MCF 10A (cell line): ENCODE data around the gene PEBP1. TPM values are rescaled to one million over a fixed set of nuclear protein-coding genes. Genes with fewer than 3 reads are reported as not detected.

Experiments
- BruUV-seq: library from RNA; stranded (reverse); fragments of 400-500 nt; replicated peaks from 2 replicates; lab custom pipeline; 2021; lab: Mats Ljungman, UMichigan
- CTCF ChIA-PET: fragments of 300-600 bp; sonication (Branson Sonifier 250); formaldehyde crosslinking; extraction: SDS; loops from one replicate; lab custom pipeline; 2021; ENCODE audit warnings: antibody characterized with exemption, inconsistent platforms; lab: Yijun Ruan, JAX
- POLR2A ChIA-PET: fragments of 300-600, 350-650 bp; sonication (Branson Sonifier 250); formaldehyde crosslinking; extraction: SDS; loops from one replicate; lab custom pipeline; 2020; ENCODE audit warnings: antibody characterized with exemption, inconsistent platforms; lab: Yijun Ruan, JAX
- DNase-seq: peaks from one replicate; pipeline ENCODE4 v3.0.0-alpha.2; 2018; ENCODE audit not compliant: unreplicated experiment
- H3K27ac Mint-ChIP-seq: one replicate; pipeline ENCODE4 v1.8.0; 2022; ENCODE audit warnings: mild to moderate bottlenecking, low read depth, mixed read lengths; ENCODE audit not compliant: unreplicated experiment
- H3K27me3 Mint-ChIP-seq: one replicate; pipeline ENCODE4 v1.8.0; 2022; ENCODE audit warnings: mixed read lengths; ENCODE audit not compliant: insufficient read depth, unreplicated experiment
- H3K36me3 Mint-ChIP-seq: one replicate; pipeline ENCODE4 v1.8.0; 2022; ENCODE audit warnings: mild to moderate bottlenecking, moderate library complexity, mixed read lengths; ENCODE audit not compliant: insufficient read depth, unreplicated experiment
- H3K4me1 Mint-ChIP-seq: one replicate; pipeline ENCODE4 v1.8.0; 2022; ENCODE audit warnings: mixed read lengths; ENCODE audit not compliant: insufficient read depth, unreplicated experiment
- H3K4me3 Mint-ChIP-seq: one replicate; pipeline ENCODE4 v1.8.0; 2022; ENCODE audit warnings: mild to moderate bottlenecking, moderate library complexity, mixed read lengths; ENCODE audit not compliant: unreplicated experiment
- H3K9me3 Mint-ChIP-seq: one replicate; pipeline ENCODE4 v1.8.0; 2022; ENCODE audit warnings: mixed read lengths; ENCODE audit not compliant: unreplicated experiment
- intact Hi-C: fragments of 100-400 bp; cut with micrococcal nuclease; formaldehyde crosslinking; loops from 2 replicates; pipeline ENCODE4 v1.14.1; 2022
- total RNA-seq: library from RNA; stranded (reverse); gene quantifications from 2 replicates; pipeline ENCODE4 v1.2.3, GENCODE V29; 2022
- TF ChIP-seq, protein P1 (sequence below): fragments of 200-600 bp; IDR thresholded peaks from one replicate; pipeline ENCODE4 v1.8.0; 2022; ENCODE audit warnings: antibody characterized with exemption, mild to moderate bottlenecking; ENCODE audit not compliant: unreplicated experiment

The PEBP1 gene
- total RNA-seq, 1 experiment from 2014 or later = 117 TPM

DNA sequence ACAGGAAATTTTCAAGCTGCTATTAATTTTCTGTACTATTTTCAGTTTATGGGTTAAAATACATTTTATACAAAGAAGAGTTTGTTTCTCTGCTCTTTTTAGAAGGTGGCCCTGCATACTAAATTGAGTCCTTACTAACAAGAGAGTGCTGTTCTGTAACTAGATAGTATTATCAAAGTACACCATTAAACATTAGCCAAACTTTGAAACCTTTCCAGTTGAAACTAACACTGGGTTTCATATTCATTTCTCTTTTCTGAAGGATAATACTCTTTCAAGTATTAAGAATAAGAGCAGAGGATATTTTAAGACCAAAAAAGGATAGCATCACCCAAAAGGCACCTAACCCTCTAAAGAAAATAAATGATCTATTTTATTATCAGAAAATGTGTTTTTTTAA is 47.2 kb downstream of the PEBP1 start:
- no TSS peak for BruUV-seq
- DNase-seq = no peak
- ChIA-PET CTCF (interaction anchor here (0.6 to 14.4 kb wide), 16 partner anchors 10 to 208 kb away, joined by 3 to 422 read pairs (median 4); partner anchors contain the start of genes SUDS3 and TAOK3), POLR2A (interaction anchor here (1.0 to 6.1 kb wide), 3 partner anchors 134 to 192 kb away, joined by 3 to 89 read pairs (median 4); partner anchors contain the start of genes SUDS3 and TAOK3)
- no peaks in the 10 kb centered on the region for H3K9me3 Mint-ChIP-seq
- no peaks in the 10 kb centered on the region for H3K27me3 Mint-ChIP-seq
- H3K4me1 Mint-ChIP-seq = peaks cover 21% of the 10 kb centered on the region
- H3K36me3 Mint-ChIP-seq = peaks cover 15% of the 10 kb centered on the region
- TF ChIP-seq, protein P1, sequence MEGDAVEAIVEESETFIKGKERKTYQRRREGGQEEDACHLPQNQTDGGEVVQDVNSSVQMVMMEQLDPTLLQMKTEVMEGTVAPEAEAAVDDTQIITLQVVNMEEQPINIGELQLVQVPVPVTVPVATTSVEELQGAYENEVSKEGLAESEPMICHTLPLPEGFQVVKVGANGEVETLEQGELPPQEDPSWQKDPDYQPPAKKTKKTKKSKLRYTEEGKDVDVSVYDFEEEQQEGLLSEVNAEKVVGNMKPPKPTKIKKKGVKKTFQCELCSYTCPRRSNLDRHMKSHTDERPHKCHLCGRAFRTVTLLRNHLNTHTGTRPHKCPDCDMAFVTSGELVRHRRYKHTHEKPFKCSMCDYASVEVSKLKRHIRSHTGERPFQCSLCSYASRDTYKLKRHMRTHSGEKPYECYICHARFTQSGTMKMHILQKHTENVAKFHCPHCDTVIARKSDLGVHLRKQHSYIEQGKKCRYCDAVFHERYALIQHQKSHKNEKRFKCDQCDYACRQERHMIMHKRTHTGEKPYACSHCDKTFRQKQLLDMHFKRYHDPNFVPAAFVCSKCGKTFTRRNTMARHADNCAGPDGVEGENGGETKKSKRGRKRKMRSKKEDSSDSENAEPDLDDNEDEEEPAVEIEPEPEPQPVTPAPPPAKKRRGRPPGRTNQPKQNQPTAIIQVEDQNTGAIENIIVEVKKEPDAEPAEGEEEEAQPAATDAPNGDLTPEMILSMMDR = no peak
- H3K4me3 Mint-ChIP-seq = no peak overlapping the region
- intact Hi-C loops = loop anchor here (10.0 kb wide), 2 partner anchors 1232 to 1362 kb away; no protein-coding TSS in a partner anchor
- H3K27ac Mint-ChIP-seq = peak overlapping the region; percentile 60

DNA sequence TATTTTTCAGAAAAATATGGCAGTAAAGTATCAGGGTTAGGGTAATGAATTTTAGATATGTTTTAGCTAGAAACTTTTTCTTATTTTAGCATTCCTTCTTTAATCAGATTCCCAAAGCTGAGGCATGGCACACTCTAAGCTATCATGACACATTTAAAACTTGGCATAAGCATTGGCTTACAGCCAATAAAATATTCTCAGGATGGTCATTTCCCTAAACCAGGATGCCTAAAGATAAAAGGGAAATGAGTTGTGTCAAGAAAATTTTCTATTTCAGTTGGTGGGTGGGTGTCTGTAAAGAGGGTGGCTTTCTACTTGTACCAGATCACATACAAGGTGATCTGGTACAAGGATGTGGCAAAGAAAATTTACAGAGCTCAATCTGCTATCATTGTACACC is 47.8 kb downstream of the PEBP1 start:
- Mint-ChIP-seq H3K4me1 (peaks cover 21% of the 10 kb centered on the region), H3K9me3 (no peaks in the 10 kb centered on the region), H3K36me3 (peaks cover 15% of the 10 kb centered on the region), H3K4me3 (no peak overlapping the region), H3K27me3 (no peaks in the 10 kb centered on the region), H3K27ac (no peak overlapping the region)
- TF ChIP-seq, protein P1 = no peak
- POLR2A ChIA-PET = interaction anchor here (0.7 to 6.1 kb wide), 4 partner anchors 46 to 192 kb away, joined by 3 to 89 read pairs (median 4); partner anchors contain the start of genes SUDS3 and TAOK3
- CTCF ChIA-PET = interaction anchor here (0.7 to 14.4 kb wide), 6 partner anchors 8 to 193 kb away, joined by 3 to 422 read pairs (median 8); partner anchors contain the start of genes SUDS3 and TAOK3
- no TSS peak for BruUV-seq
- DNase-seq = peak; percentile 9
- intact Hi-C loops = loop anchor here (10.0 kb wide), 2 partner anchors 1231 to 1361 kb away; no protein-coding TSS in a partner anchor

DNA sequence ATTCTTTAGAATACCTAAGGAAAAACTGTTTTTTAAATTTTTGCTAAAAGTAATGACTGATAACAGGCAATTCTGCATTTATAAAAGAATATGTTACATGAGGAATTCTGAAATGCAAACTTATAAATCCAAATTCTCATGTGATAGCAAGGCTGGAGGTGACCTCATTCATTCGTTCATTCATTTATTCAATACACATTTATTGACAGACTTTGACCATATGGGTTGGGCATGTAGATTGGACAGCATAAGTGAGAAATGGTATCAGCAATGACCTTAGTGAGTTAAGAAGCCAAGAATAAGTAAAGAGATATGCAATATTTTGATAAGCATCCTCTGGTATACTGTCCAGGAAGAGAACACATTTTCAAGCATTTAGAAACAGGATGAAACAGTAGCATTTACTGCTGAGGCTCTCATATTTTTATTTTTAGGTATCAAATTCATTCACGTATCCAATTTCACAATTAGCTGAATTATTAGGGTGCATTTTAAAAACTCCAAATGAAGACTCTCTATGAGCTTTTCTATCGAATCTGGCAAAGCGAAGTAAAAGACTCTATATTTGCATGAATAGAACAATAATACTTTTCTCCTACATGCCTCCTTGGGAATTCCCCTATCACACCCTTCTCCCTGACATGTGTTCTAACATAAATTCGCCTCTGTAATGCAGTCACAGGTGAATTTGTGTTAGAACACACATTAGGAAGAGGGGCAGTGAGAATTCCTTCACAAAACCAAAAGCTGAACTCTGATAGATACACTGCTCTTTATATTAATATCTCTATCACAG is 49.9 kb downstream of the PEBP1 start:
- peaks cover 35% of the 10 kb centered on the region for H3K4me1 Mint-ChIP-seq
- POLR2A ChIA-PET = interaction anchor here (0.8 to 6.1 kb wide), 2 partner anchors 11 to 190 kb away, joined by 3 to 89 read pairs; partner anchors contain the start of genes SUDS3 and TAOK3
- CTCF ChIA-PET = interaction anchor here (0.6 to 14.4 kb wide), 4 partner anchors 66 to 1709 kb away, joined by 3 to 422 read pairs (median 3); partner anchors contain the start of genes SUDS3 and TAOK3
- no peaks in the 10 kb centered on the region for H3K9me3 Mint-ChIP-seq
- no TSS peak for BruUV-seq
- TF ChIP-seq, protein P1 = no peak
- no peak for DNase-seq
- peak overlapping the region; percentile 23 for H3K27ac Mint-ChIP-seq
- H3K27me3 Mint-ChIP-seq = no peaks in the 10 kb centered on the region
- intact Hi-C loops = loop anchor here (5.0 to 10.0 kb wide), 3 partner anchors 122 to 1359 kb away; no protein-coding TSS in a partner anchor
- no peak overlapping the region for H3K4me3 Mint-ChIP-seq
- peaks cover 10% of the 10 kb centered on the region for H3K36me3 Mint-ChIP-seq
